ENCODE measurements around the gene SLC7A9. TPM values are rescaled to one million over a fixed set of nuclear protein-coding genes. Genes with fewer than 3 reads are reported as not detected.

SLC7A9 gene
- total and polyA plus RNA-seq, 4 donors = 6.8 to 16.3 (median 9.8) TPM

- TF ChIP-seq REST (IDR thresholded peaks at IDR 0.05) (no peak), GABPA (IDR thresholded peaks at IDR 0.05 in 1 of 2, conservative IDR thresholded peaks at IDR 0.05 in 1 of 2) (no peak), EGR1 (IDR thresholded peaks at IDR 0.05; ENCODE audit: low read depth in 2 of 2) (no peak), JUND (IDR thresholded peaks at IDR 0.05) (no peak), NR2F2 (IDR thresholded peaks at IDR 0.05) (no peak)
Observed at GRCh38 chr19:32800754-32801153, 68.8 kb downstream of the SLC7A9 start (continued).

DNA sequence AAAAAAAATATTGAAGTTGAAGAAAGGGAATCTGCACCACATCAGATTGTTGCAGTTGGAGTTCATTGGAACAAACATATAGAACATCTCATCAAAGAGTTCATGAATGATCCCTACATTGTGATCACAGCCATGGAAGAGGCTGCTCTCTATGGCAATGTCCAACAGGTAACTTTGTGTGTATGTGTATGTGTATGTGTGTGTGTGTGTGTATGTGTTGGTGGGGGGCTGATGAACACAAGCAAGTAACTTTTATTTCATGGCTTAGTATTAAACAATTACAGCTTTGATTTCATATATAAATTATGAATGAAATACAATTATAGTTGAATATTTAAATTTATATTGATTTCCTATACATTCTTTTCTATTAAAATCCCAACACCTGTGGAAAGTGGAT is 69.4 kb downstream of the SLC7A9 start:
- no peaks in the 10 kb centered on the region for H3K4me1 ChIP-seq (ENCODE audit: control insufficient read depth in 4 of 4, insufficient read depth in 4 of 4, low read length in 3 of 4)
- no peak overlapping the region for H3K4me3 ChIP-seq (ENCODE audit: low read depth in 1 of 3, low read length in 3 of 3)
- H3K27ac ChIP-seq (ENCODE audit: low read depth in 1 of 2, low read length in 2 of 2) = no peak overlapping the region
- no peaks in the 10 kb centered on the region for H3K36me3 ChIP-seq (ENCODE audit: control insufficient read depth in 4 of 4, insufficient read depth in 3 of 4, low read depth in 1 of 4, low read length in 3 of 4)
- TF ChIP-seq RXRA (IDR thresholded peaks at IDR 0.05) = no peak
- TF ChIP-seq FOXA1 (IDR thresholded peaks at IDR 0.05) = no peak
- TF ChIP-seq REST (IDR thresholded peaks at IDR 0.05) = no peak
- H3K27me3 ChIP-seq (ENCODE audit: control insufficient read depth in 4 of 4, insufficient read depth in 4 of 4, low read length in 3 of 4) = no peaks in the 10 kb centered on the region
- no peaks in the 10 kb centered on the region for H3K9me3 ChIP-seq (ENCODE audit: control insufficient read depth in 4 of 4, low read length in 3 of 4)
- no peak overlapping the region for H3K9ac ChIP-seq (ENCODE audit: low read depth in 1 of 2, low read length in 2 of 2)
- DNase-seq (ENCODE audit: low spot score) = no peak

- 90% methylated on average over 4 of the region's 4 CpGs for WGBS
- Histone ChIP-seq H3K4me1 (ENCODE audit: control insufficient read depth in 4 of 4, insufficient read depth in 4 of 4, low read length in 3 of 4) (no peaks in the 10 kb centered on the region), H3K4me3 (ENCODE audit: low read depth in 1 of 3, low read length in 3 of 3) (no peak overlapping the region), H3K9ac (ENCODE audit: low read depth in 1 of 2, low read length in 2 of 2) (no peak overlapping the region), H3K36me3 (ENCODE audit: control insufficient read depth in 4 of 4, insufficient read depth in 3 of 4, low read depth in 1 of 4, low read length in 3 of 4) (no peaks in the 10 kb centered on the region), H3K27me3 (ENCODE audit: control insufficient read depth in 4 of 4, insufficient read depth in 4 of 4, low read length in 3 of 4) (no peaks in the 10 kb centered on the region), H3K27ac (ENCODE audit: low read depth in 1 of 2, low read length in 2 of 2) (no peak overlapping the region), H3K9me3 (ENCODE audit: control insufficient read depth in 4 of 4, low read length in 3 of 4) (no peaks in the 10 kb centered on the region)
- TF ChIP-seq CTCF (IDR thresholded peaks at IDR 0.05; ENCODE audit: low read depth, low read length, missing input control) (no peak), ZBTB33 (IDR thresholded peaks at IDR 0.05) (no peak), FOXA2 (IDR thresholded peaks at IDR 0.05) (no peak), REST (IDR thresholded peaks at IDR 0.05) (no peak), EGR1 (IDR thresholded peaks at IDR 0.05; ENCODE audit: low read depth in 2 of 2) (no peak), HNF4G (IDR thresholded peaks at IDR 0.05) (no peak), RXRA (IDR thresholded peaks at IDR 0.05) (no peak), NR2F2 (IDR thresholded peaks at IDR 0.05) (no peak), SP1 (IDR thresholded peaks at IDR 0.05) (no peak), FOXA1 (IDR thresholded peaks at IDR 0.05) (no peak), TAF1 (conservative IDR thresholded peaks at IDR 0.05) (no peak), YY1 (IDR thresholded peaks at IDR 0.05) (no peak), JUND (IDR thresholded peaks at IDR 0.05) (no peak), MAX (IDR thresholded peaks at IDR 0.05) (no peak)
- DNase-seq (ENCODE audit: low spot score) = no peak
Observed at GRCh38 chr19:32798201-32798600, 71.4 kb downstream of the SLC7A9 start.

All from liver (tissue), 9 donors.